PFSK-1 (cell line): Measurements from ENCODE around the gene PANK1.

Experiments
- FOXP2 ChIP-seq: optimal IDR thresholded peaks from 2 replicates; pipeline ENCODE3; 2011; ENCODE audit warnings: borderline replicate concordance, control low read depth, inconsistent platforms; ENCODE audit not compliant: insufficient read depth; ENCODE audit errors: extremely low read length, extremely low read depth
- POLR2AphosphoS5 ChIP-seq: IDR thresholded peaks from 2 replicates; pipeline ENCODE4 v1.6.1; 2012; ENCODE audit warnings: low read depth, mild to moderate bottlenecking, control low read depth, low read length, moderate library complexity
- REST ChIP-seq, 2 experiments: IDR thresholded peaks; 2 replicates each; pipeline versions ENCODE4 v1.6.1 to v1.8.0; 2011 to 2012; ENCODE audit warnings: low read depth in 2 of 2, low read length in 2 of 2, control low read depth in 1 of 2, inconsistent platforms in 1 of 2, mild to moderate bottlenecking in 1 of 2, moderate library complexity in 1 of 2; ENCODE audit not compliant: insufficient read depth in 1 of 2
- SIN3A ChIP-seq: IDR thresholded peaks from 2 replicates; pipeline ENCODE4 v1.6.1; 2012; ENCODE audit warnings: mild to moderate bottlenecking, low read length, moderate library complexity, borderline replicate concordance; ENCODE audit not compliant: insufficient read depth
- TAF1 ChIP-seq: IDR thresholded peaks from 2 replicates; pipeline ENCODE4 v1.6.1; 2012; ENCODE audit warnings: low read length, control low read depth, borderline replicate concordance; ENCODE audit not compliant: insufficient read depth

PANK1 gene

GRCh38 chr10:89552213-89552612 is 92.8 kb downstream of the PANK1 start:
- no peak for TF ChIP-seq REST (IDR thresholded peaks at IDR 0.05; ENCODE audit: insufficient read depth in 1 of 2, low read depth in 2 of 2, low read length in 2 of 2)
- TF ChIP-seq TAF1 = no peak
- no peak for TF ChIP-seq POLR2AphosphoS5
- TF ChIP-seq SIN3A = no peak
- no peak for TF ChIP-seq FOXP2

- TF ChIP-seq TAF1 (no peak), REST (IDR thresholded peaks at IDR 0.05; ENCODE audit: insufficient read depth in 1 of 2, low read depth in 2 of 2, low read length in 2 of 2) (no peak), POLR2AphosphoS5 (no peak), FOXP2 (no peak), SIN3A (no peak)
Observed at GRCh38 chr10:89550509-89550908, 94.5 kb downstream of the PANK1 start.

GRCh38 chr10:89549510-89549909 is 95.5 kb downstream of the PANK1 start:
- no peak for TF ChIP-seq TAF1
- TF ChIP-seq SIN3A = no peak
- TF ChIP-seq REST (IDR thresholded peaks at IDR 0.05; ENCODE audit: insufficient read depth in 1 of 2, low read depth in 2 of 2, low read length in 2 of 2) = no peak
- TF ChIP-seq POLR2AphosphoS5 = no peak
- no peak for TF ChIP-seq FOXP2

- no peak for TF ChIP-seq POLR2AphosphoS5
- no peak for TF ChIP-seq TAF1
- TF ChIP-seq FOXP2 = no peak
- TF ChIP-seq REST (IDR thresholded peaks at IDR 0.05; ENCODE audit: insufficient read depth in 1 of 2, low read depth in 2 of 2, low read length in 2 of 2) = no peak
- TF ChIP-seq SIN3A = no peak
Observed at GRCh38 chr10:89548673-89549072, 96.4 kb downstream of the PANK1 start.

- no peak for TF ChIP-seq POLR2AphosphoS5
- no peak for TF ChIP-seq REST (IDR thresholded peaks at IDR 0.05; ENCODE audit: insufficient read depth in 1 of 2, low read depth in 2 of 2, low read length in 2 of 2)
- no peak for TF ChIP-seq SIN3A
- no peak for TF ChIP-seq FOXP2
Observed at GRCh38 chr10:89547853-89548513, 97.1 kb downstream of the PANK1 start.
